HepG2 (cell line): Measurements from ENCODE around the gene OGG1. TPM values are rescaled to one million over a fixed set of nuclear protein-coding genes. Genes with fewer than 3 reads are reported as not detected.

ENCODE experiments used
- EHMT2 ChIP-seq: fragments of 200-600 bp; sonication (generic); IDR thresholded peaks from 2 replicates; pipeline ENCODE4 v1.7.0; 2017; ENCODE audit warnings: antibody characterized with exemption, low read depth, low read length, borderline replicate concordance
- FOSL2 ChIP-seq: sonication (generic); formaldehyde crosslinking; IDR thresholded peaks from 2 replicates; pipeline ENCODE4 v1.4.0; 2020; ENCODE audit warnings: missing genetic modification reagents
- KAT7 ChIP-seq: IDR thresholded peaks from 2 replicates; pipeline ENCODE4 v1.6.1; 2018; ENCODE audit warnings: borderline replicate concordance, missing compliant biosample characterization
- NFRKB ChIP-seq: fragments of 450-650 bp; IDR thresholded peaks from 2 replicates; pipeline ENCODE4 v1.6.1; 2017
- POLR2A ChIP-seq, 2 experiments: IDR thresholded peaks; 2 replicates each; pipeline ENCODE4 v1.6.1; 2011; ENCODE audit warnings: low read depth in 2 of 2, low read length in 2 of 2, mild to moderate bottlenecking in 1 of 2, moderate library complexity in 1 of 2; ENCODE audit not compliant: insufficient read depth in 1 of 2
- PRMT3 ChIP-seq: sonication (generic); formaldehyde crosslinking; IDR thresholded peaks from 2 replicates; pipeline ENCODE4 v1.8.1; 2022; ENCODE audit warnings: low read depth, mild to moderate bottlenecking, moderate library complexity, missing genetic modification reagents, borderline replicate concordance
- RAD51 ChIP-seq: fragments of 450-650 bp; IDR thresholded peaks from 2 replicates; pipeline ENCODE4 v1.6.1; 2016; ENCODE audit warnings: borderline replicate concordance
- RNF219 ChIP-seq: sonication (generic); formaldehyde crosslinking; IDR thresholded peaks from 2 replicates; pipeline ENCODE4 v1.5.0; 2020; ENCODE audit warnings: mild to moderate bottlenecking, missing genetic modification reagents
- SKIL ChIP-seq: sonication (generic); formaldehyde crosslinking; IDR thresholded peaks from 2 replicates; pipeline ENCODE4 v1.8.0; 2022; ENCODE audit warnings: missing genetic modification reagents, mild to moderate bottlenecking, moderate library complexity, borderline replicate concordance
- SMAD1 ChIP-seq: sonication (generic); formaldehyde crosslinking; IDR thresholded peaks from 2 replicates; pipeline ENCODE4 v1.4.0; 2020; ENCODE audit warnings: missing genetic modification reagents, low read depth, mild to moderate bottlenecking, borderline replicate concordance
- ZBTB25 ChIP-seq: IDR thresholded peaks from 2 replicates; pipeline ENCODE4 v1.6.1; 2018; ENCODE audit warnings: missing genetic modification reagents
- ZBTB33 ChIP-seq: sonication (generic); formaldehyde crosslinking; IDR thresholded peaks from 2 replicates; pipeline ENCODE4 v1.4.0; 2020; ENCODE audit warnings: missing genetic modification reagents
- ZMYM4 ChIP-seq: sonication (generic); formaldehyde crosslinking; IDR thresholded peaks from 2 replicates; pipeline ENCODE4 v1.8.1; 2023; ENCODE audit warnings: mild to moderate bottlenecking, missing genetic modification reagents
- ZNF574 ChIP-seq: sonication (generic); formaldehyde crosslinking; IDR thresholded peaks from 2 replicates; pipeline ENCODE4 v1.4.0; 2020; ENCODE audit warnings: missing genetic modification reagents
- ZNF660 ChIP-seq: sonication (generic); formaldehyde crosslinking; IDR thresholded peaks from 2 replicates; pipeline ENCODE4 v1.5.1; 2020; ENCODE audit warnings: mild to moderate bottlenecking, low read depth, missing genetic modification reagents, borderline replicate concordance
- ZNF816 ChIP-seq: sonication (generic); formaldehyde crosslinking; IDR thresholded peaks from 2 replicates; pipeline ENCODE4 v1.8.0; 2022; ENCODE audit warnings: missing genetic modification reagents, mild to moderate bottlenecking, borderline replicate concordance
- polyA plus RNA-seq, 8 experiments: library from polyadenylated mRNA; depleted of rRNA in 3 of 8; stranded (reverse) in 7 of 8; unstranded in 1 of 8; fragments of >200 nt; fragmentation: Illumina TruSeq in 4 of 8; extraction: Trizol in 4 of 8; gene quantifications; 2 replicates each; pipeline versions ENCODE4 v1.2.1 to v1.2.3, GENCODE V29; 2011 to 2016; ENCODE audit warnings: low read depth in 4 of 8, missing spikeins in 1 of 8, mixed read lengths in 1 of 8; ENCODE audit not compliant: insufficient read depth in 1 of 8
- total RNA-seq, 5 experiments: library from RNA; depleted of rRNA; stranded (reverse); fragments of >200 nt; fragmentation: Illumina TruSeq; extraction: Trizol; gene quantifications; 2 replicates each; pipeline ENCODE4 v1.2.3, GENCODE V29; 2016; ENCODE audit warnings: low read depth in 1 of 5

Gene OGG1
- total and polyA plus RNA-seq, 2 of the 13 experiments (the other 11 are each of a cell fraction or from before 2014, with no cell fraction given) = 28.7 to 33.2 TPM

- peak; percentile 87 for TF ChIP-seq ZBTB25 (CRISPR knock-in tag)
- TF ChIP-seq RNF219 (CRISPR knock-in tag) = no peak
- TF ChIP-seq ZNF574 (CRISPR knock-in tag) = peak; percentile 63; the same call in 1 of the 2 replicates
- peak; percentile 43; the same call in 1 of the 2 replicates for TF ChIP-seq ZBTB33 (CRISPR knock-in tag)
- TF ChIP-seq POLR2A (IDR thresholded peaks at IDR 0.05; ENCODE audit: insufficient read depth in 1 of 2, low read depth in 2 of 2, low read length in 2 of 2) = no peak
- TF ChIP-seq ZNF660 (CRISPR knock-in tag) = no peak
- no peak for TF ChIP-seq SKIL
- no peak for TF ChIP-seq PRMT3
- no peak for TF ChIP-seq SMAD1 (CRISPR knock-in tag)
- no peak for TF ChIP-seq NFRKB
- TF ChIP-seq ZNF816 (CRISPR knock-in tag) = no peak
- peak; percentile 19; the same call in 1 of the 2 replicates for TF ChIP-seq ZMYM4 (CRISPR knock-in tag)
- 0 out of 2 replicates have a peak, but pooled peaks have one; percentile 29 for TF ChIP-seq FOSL2 (CRISPR knock-in tag)
- no peak for TF ChIP-seq KAT7 (CRISPR knock-in tag)
- TF ChIP-seq RAD51 = no peak
- peak; percentile 83; the same call in 1 of the 2 replicates for TF ChIP-seq EHMT2
Measured at GRCh38 chr3:9704347-9705322, 45.1 kb upstream of the OGG1 start (continued).
